HepG2 (cell line): ENCODE results near the gene DMRT1. TPM values are rescaled to one million over a fixed set of nuclear protein-coding genes. Genes with fewer than 3 reads are reported as not detected.

Source experiments
- ATAC-seq: fragments of 200-7000 bp; cut with Tn5 transposase; 3 replicates; pipeline ENCODE4 v1.9.1; 2020; ENCODE audit warnings: mild to moderate bottlenecking, moderate library complexity
- BruUV-seq: library from RNA; stranded (reverse); fragments of 400-500 nt; replicated peaks from 2 replicates; lab custom pipeline; 2021; lab: Mats Ljungman, UMichigan
- CTCF ChIA-PET: fragments of 300-600 bp; formaldehyde crosslinking; extraction: SDS; loops from one replicate; lab custom pipeline; 2021; ENCODE audit warnings: low total read pairs, inconsistent platforms, low intra/inter-chr PET ratio; lab: Yijun Ruan, JAX
- POLR2A ChIA-PET: fragments of 350-600 bp; sonication (Branson Sonifier 250); formaldehyde crosslinking; loops from one replicate; lab custom pipeline; 2020; ENCODE audit warnings: antibody characterized with exemption, inconsistent platforms; lab: Yijun Ruan, JAX
- DNase-seq: peaks from one replicate; pipeline ENCODE4 v3.0.0-alpha.2; 2015; ENCODE audit warnings: low spot score
- FAIRE-seq: peaks from 3 replicates; lab custom pipeline; 2011; peaks lifted over from hg19 to GRCh38; lab: Jason Lieb, UNC
- H2AFZ ChIP-seq: one replicate; pipeline ENCODE4 v1.6.1; 2011; ENCODE audit warnings: low read length, inconsistent platforms
- H3K27ac ChIP-seq: fragments of 300-600 bp; 3 replicates; pipeline ENCODE4 v1.8.0; 2011; ENCODE audit warnings: mixed run types, mild to moderate bottlenecking, mixed read lengths, low read length, inconsistent platforms; ENCODE audit not compliant: insufficient read depth; ENCODE audit errors: extremely low read length
- H3K27me3 ChIP-seq, 2 experiments: fragments of 200-600 bp in 1 of 2; 2 replicates in 1 of 2; 3 replicates in 1 of 2; pipeline versions ENCODE4 v1.6.0 to v1.8.0; 2011; ENCODE audit warnings: low read length in 2 of 2, mild to moderate bottlenecking in 2 of 2, moderate library complexity in 2 of 2, inconsistent platforms in 1 of 2; ENCODE audit not compliant: insufficient read depth in 2 of 2, control insufficient read depth in 1 of 2
- H3K36me3 ChIP-seq, 2 experiments: fragments of 200-600 bp in 1 of 2; replicated peaks in 1 of 2; 2 replicates in 1 of 2; 3 replicates in 1 of 2; pipeline versions ENCODE4 v1.5.1 to v1.8.0; 2011; ENCODE audit warnings: low read length in 2 of 2, inconsistent platforms in 1 of 2; ENCODE audit not compliant: insufficient read depth in 2 of 2, control insufficient read depth in 1 of 2
- H3K4me1 ChIP-seq: 2 replicates; pipeline ENCODE4 v1.5.1; 2012; ENCODE audit warnings: low read length, inconsistent platforms; ENCODE audit not compliant: insufficient read depth
- H3K4me2 ChIP-seq: 2 replicates; pipeline ENCODE4 v1.6.0; 2011; ENCODE audit warnings: low read depth, low read length, inconsistent platforms
- H3K4me3 ChIP-seq, 3 experiments: fragments of 200-600 bp in 1 of 3; sonication (generic), shearing (Covaris generic) in 1 of 3; replicated peaks in 1 of 3; 2 replicates each; pipeline ENCODE4 v1.5.1; 2011 to 2016; ENCODE audit warnings: low read length in 3 of 3, inconsistent platforms in 2 of 3, low read depth in 2 of 3, mild to moderate bottlenecking in 2 of 3, control low read depth in 1 of 3, mixed read lengths in 1 of 3; ENCODE audit not compliant: insufficient read depth in 1 of 3
- H3K79me2 ChIP-seq: one replicate; pipeline ENCODE4 v1.6.1; 2011; ENCODE audit warnings: low read length, inconsistent platforms; ENCODE audit not compliant: insufficient read depth
- H3K9ac ChIP-seq: 2 replicates; pipeline ENCODE4 v1.6.0; 2011; ENCODE audit warnings: mild to moderate bottlenecking, low read depth, low read length, inconsistent platforms; ENCODE audit not compliant: insufficient read depth
- H3K9me3 ChIP-seq: 2 replicates; pipeline ENCODE4 v1.5.1; 2012; ENCODE audit warnings: mild to moderate bottlenecking, low read length
- H4K20me1 ChIP-seq: 2 replicates; pipeline ENCODE4 v1.6.0; 2011; ENCODE audit warnings: inconsistent platforms, mild to moderate bottlenecking, low read length, moderate library complexity; ENCODE audit not compliant: insufficient read depth
- CEBPB ChIP-seq: IDR thresholded peaks from 2 replicates; pipeline ENCODE4 v1.6.1; 2011; ENCODE audit warnings: low read depth, low read length, improper control_type of control experiment, borderline replicate concordance
- HOXD1 ChIP-seq: sonication (generic); formaldehyde crosslinking; IDR thresholded peaks from 2 replicates; pipeline ENCODE4 v1.5.0; 2020; ENCODE audit warnings: missing genetic modification reagents
- NFE2L2 ChIP-seq: fragments of 150-350 bp; IDR thresholded peaks from 2 replicates; pipeline ENCODE4 v1.6.1; 2014; ENCODE audit warnings: low read length
- NFRKB ChIP-seq: fragments of 450-650 bp; IDR thresholded peaks from 2 replicates; pipeline ENCODE4 v1.6.1; 2017
- SMC3 ChIP-seq: IDR thresholded peaks from 2 replicates; pipeline ENCODE4 v1.6.1; 2011; ENCODE audit warnings: low read length, improper control_type of control experiment
- SNRNP70 ChIP-seq: fragments of 200-400 bp; formaldehyde crosslinking; IDR thresholded peaks from 2 replicates; pipeline ENCODE4 v1.6.1; 2017; ENCODE audit warnings: mild to moderate bottlenecking, low read depth, low read length, moderate library complexity
- TCF7 ChIP-seq: sonication (generic); IDR thresholded peaks from 2 replicates; pipeline ENCODE4 v1.6.1; 2016; ENCODE audit warnings: antibody characterized with exemption, low read depth
- ZBTB21 ChIP-seq: sonication (generic); formaldehyde crosslinking; IDR thresholded peaks from 2 replicates; pipeline ENCODE4 v1.4.0; 2020; ENCODE audit warnings: missing genetic modification reagents
- ZBTB38 ChIP-seq: sonication (generic); formaldehyde crosslinking; IDR thresholded peaks from 2 replicates; pipeline ENCODE4 v1.5.1; 2020; ENCODE audit warnings: mild to moderate bottlenecking, missing genetic modification reagents
- ZNF331 ChIP-seq: sonication (generic); formaldehyde crosslinking; IDR thresholded peaks from 2 replicates; pipeline ENCODE4 v1.4.0; 2020; ENCODE audit warnings: missing genetic modification reagents
- ZNF616 ChIP-seq: sonication (generic); formaldehyde crosslinking; IDR thresholded peaks from 2 replicates; pipeline ENCODE4 v1.5.0; 2020; ENCODE audit warnings: low read depth, mild to moderate bottlenecking, missing genetic modification reagents
- WGBS: methylation state at CpG from one replicate; pipeline ENCODE4 v1.1.6; 2017; ENCODE audit warnings: low lambda C conversion rate; 5-methylcytosine and 5-hydroxymethylcytosine counted together
- in situ Hi-C: cut with HindIII; loops from 2 replicates; pipeline ENCODE4 v1.10.0; 2017; ENCODE audit warnings: low pct_unique_long_range_greater_than_20kb; ENCODE audit not compliant: extremely low pct_ligation_motif_present
- intact Hi-C: fragments of 100-400 bp; cut with micrococcal nuclease; formaldehyde crosslinking; loops from one replicate; pipeline ENCODE4 v1.10.0; 2022; ENCODE audit not compliant: unreplicated experiment
- polyA plus RNA-seq, 8 experiments: library from polyadenylated mRNA; depleted of rRNA in 3 of 8; stranded (reverse) in 7 of 8; unstranded in 1 of 8; fragments of >200 nt; fragmentation: Illumina TruSeq in 4 of 8; extraction: Trizol in 4 of 8; gene quantifications; 2 replicates each; pipeline versions ENCODE4 v1.2.1 to v1.2.3, GENCODE V29; 2011 to 2016; ENCODE audit warnings: low read depth in 4 of 8, missing spikeins in 1 of 8, mixed read lengths in 1 of 8; ENCODE audit not compliant: insufficient read depth in 1 of 8
- total RNA-seq, 5 experiments: library from RNA; depleted of rRNA; stranded (reverse); fragments of >200 nt; fragmentation: Illumina TruSeq; extraction: Trizol; gene quantifications; 2 replicates each; pipeline ENCODE4 v1.2.3, GENCODE V29; 2016; ENCODE audit warnings: low read depth in 1 of 5
- TF ChIP-seq, protein P1 (sequence below): sonication (generic); formaldehyde crosslinking; conservative IDR thresholded peaks from 2 replicates; pipeline ENCODE4 v1.4.0; 2020; ENCODE audit warnings: missing genetic modification reagents

The DMRT1 gene
- total and polyA plus RNA-seq, 2 of the 13 experiments (the other 11 are each of a cell fraction or from before 2014, with no cell fraction given), result not detected

- TF ChIP-seq, protein P1, sequence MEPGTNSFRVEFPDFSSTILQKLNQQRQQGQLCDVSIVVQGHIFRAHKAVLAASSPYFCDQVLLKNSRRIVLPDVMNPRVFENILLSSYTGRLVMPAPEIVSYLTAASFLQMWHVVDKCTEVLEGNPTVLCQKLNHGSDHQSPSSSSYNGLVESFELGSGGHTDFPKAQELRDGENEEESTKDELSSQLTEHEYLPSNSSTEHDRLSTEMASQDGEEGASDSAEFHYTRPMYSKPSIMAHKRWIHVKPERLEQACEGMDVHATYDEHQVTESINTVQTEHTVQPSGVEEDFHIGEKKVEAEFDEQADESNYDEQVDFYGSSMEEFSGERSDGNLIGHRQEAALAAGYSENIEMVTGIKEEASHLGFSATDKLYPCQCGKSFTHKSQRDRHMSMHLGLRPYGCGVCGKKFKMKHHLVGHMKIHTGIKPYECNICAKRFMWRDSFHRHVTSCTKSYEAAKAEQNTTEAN, result no peak
- TF ChIP-seq NFE2L2 (peak; percentile 38; the same call in 1 of the 2 replicates), ZNF331 (CRISPR knock-in tag) (0 out of 2 replicates have a peak, but pooled peaks have one; percentile 28), SMC3 (peak; percentile 43; the same call in 1 of the 2 replicates), ZBTB21 (CRISPR knock-in tag) (no peak), HOXD1 (no peak), SNRNP70 (no peak), ZBTB38 (no peak)
Observed at GRCh38 chr9:1005043-1005667, 163.7 kb downstream of the DMRT1 start (continued).

- WGBS, result 13% methylated on average over 3 of the region's 3 CpGs
- intact Hi-C loops, result loop anchor here (5.0 to 10.0 kb wide), 3 partner anchors 423 to 660 kb away; no protein-coding TSS in a partner anchor
- Histone ChIP-seq H3K79me2 (no peaks in the 10 kb centered on the region), H3K36me3 (no peaks in the 10 kb centered on the region), H3K4me1 (no peaks in the 10 kb centered on the region), H3K27me3 (0 out of 5 replicates have a peak, but pooled peaks cover 0 to 8% of the 10 kb centered on the region in 2 experiments), H3K4me3 (no peak overlapping the region), H2AFZ (no peak overlapping the region), H3K9ac (no peak overlapping the region), H3K27ac (no peak overlapping the region), H3K9me3 (no peaks in the 10 kb centered on the region), H3K4me2 (no peak overlapping the region), H4K20me1 (no peaks in the 10 kb centered on the region)
- no peak for DNase-seq
- BruUV-seq, result no TSS peak
- in situ Hi-C loops, result no loop called here
- no peak for ATAC-seq
- FAIRE-seq, result no peak
- TF ChIP-seq NFRKB, result no peak
- TF ChIP-seq TCF7, result no peak
- no peak for TF ChIP-seq ZNF616
- 0 out of 2 replicates have a peak, but pooled peaks have one; percentile 10 for TF ChIP-seq CEBPB
- ChIA-PET CTCF (interaction anchor here (2.7 kb wide), 1 partner anchor 114 kb away, joined by 29 read pairs; no protein-coding TSS in a partner anchor), POLR2A (no interaction called here)
Observed at GRCh38 chr9:1007312-1007711, 165.8 kb downstream of the DMRT1 start.
